GM23248 (cell line): ENCODE data around the gene KCNMA1. TPM values are rescaled to one million over a fixed set of nuclear protein-coding genes. Genes with fewer than 3 reads are reported as not detected.
A peak's percentile ranks its signal among the peaks of the same experiment; 100 is the strongest.

Experiments
- DNase-seq: peaks from one replicate; pipeline ENCODE4 v3.0.0-alpha.2; 2015
- H2AFZ ChIP-seq: fragments of 200-600 bp; sonication (generic); 2 replicates; pipeline ENCODE4 v1.6.1; 2016; ENCODE audit warnings: antibody characterized with exemption
- H3F3A ChIP-seq: fragments of 200-600 bp; sonication (generic); 2 replicates; pipeline ENCODE4 v1.6.1; 2016; ENCODE audit warnings: mild to moderate bottlenecking, antibody characterized with exemption, mixed run types; ENCODE audit not compliant: insufficient read depth
- H3K27ac ChIP-seq: fragments of 200-600 bp; sonication (generic); 2 replicates; pipeline ENCODE4 v1.5.1; 2016; ENCODE audit warnings: mild to moderate bottlenecking
- H3K27me3 ChIP-seq: fragments of 200-600 bp; sonication (generic); replicated peaks from 2 replicates; pipeline ENCODE4 v1.6.1; 2016; ENCODE audit warnings: mild to moderate bottlenecking; ENCODE audit not compliant: insufficient read depth
- H3K36me3 ChIP-seq: fragments of 200-600 bp; sonication (generic); 2 replicates; pipeline ENCODE4 v1.6.1; 2016; ENCODE audit warnings: low read depth, mild to moderate bottlenecking
- H3K4me1 ChIP-seq: fragments of 200-600 bp; sonication (generic); 2 replicates; pipeline ENCODE4 v1.6.1; 2016; ENCODE audit warnings: mild to moderate bottlenecking; ENCODE audit not compliant: insufficient read depth
- H3K4me2 ChIP-seq: fragments of 200-600 bp; sonication (generic); one replicate; pipeline ENCODE4 v1.6.1; 2016; ENCODE audit warnings: mild to moderate bottlenecking; ENCODE audit not compliant: unreplicated experiment
- H3K4me3 ChIP-seq: fragments of 200-600 bp; sonication (generic); 2 replicates; pipeline ENCODE4 v1.5.1; 2016; ENCODE audit warnings: mild to moderate bottlenecking
- H3K79me2 ChIP-seq: fragments of 200-600 bp; sonication (generic); 2 replicates; pipeline ENCODE4 v1.6.1; 2016; ENCODE audit warnings: mild to moderate bottlenecking; ENCODE audit not compliant: insufficient read depth
- H3K9ac ChIP-seq: fragments of 200-600 bp; sonication (generic); 2 replicates; pipeline ENCODE4 v1.6.1; 2016; ENCODE audit warnings: mild to moderate bottlenecking
- H3K9me2 ChIP-seq: fragments of 200-600 bp; sonication (generic); 2 replicates; pipeline ENCODE4 v1.6.1; 2016; ENCODE audit warnings: mixed run types, mild to moderate bottlenecking, moderate library complexity; ENCODE audit not compliant: insufficient read depth
- H3K9me3 ChIP-seq: fragments of 200-600 bp; sonication (generic); one replicate; pipeline ENCODE4 v1.6.1; 2017; ENCODE audit warnings: low read depth
- H4K20me1 ChIP-seq: fragments of 200-600 bp; sonication (generic); 2 replicates; pipeline ENCODE4 v1.6.0; 2016; ENCODE audit not compliant: insufficient read depth
- EZH2 ChIP-seq: fragments of 200-600 bp; sonication (generic); IDR thresholded peaks from 2 replicates; pipeline ENCODE4 v1.6.1; 2018; ENCODE audit warnings: antibody characterized with exemption, mild to moderate bottlenecking; ENCODE audit not compliant: insufficient read depth, poor library complexity, severe bottlenecking
- EZH2phosphoT487 ChIP-seq: fragments of 200-600 bp; sonication (generic); IDR thresholded peaks from 2 replicates; pipeline ENCODE4 v1.6.1; 2018; ENCODE audit warnings: antibody characterized with exemption, moderate library complexity, mild to moderate bottlenecking, low read depth; ENCODE audit not compliant: insufficient read depth
- WGBS, 2 experiments: methylation state at CpG; one replicate each; pipeline ENCODE4 v1.1.6; 2015 to 2017; ENCODE audit warnings: low lambda C conversion rate in 2 of 2, low coverage in 1 of 2; ENCODE audit errors: missing lambda C conversion rate in 2 of 2; 5-methylcytosine and 5-hydroxymethylcytosine counted together
- in situ Hi-C: fragments of 300-500 bp; cut with MboI; formaldehyde crosslinking; loops from 2 replicates; pipeline ENCODE4 v1.15.0; 2020
- polyA plus RNA-seq: library from polyadenylated mRNA; unstranded; fragments of >200 nt; fragmentation: Nextera tagmentation; extraction: Ambion mirVana; gene quantifications from 2 replicates; pipeline ENCODE4 v1.2.1, GENCODE V29; 2016
- total RNA-seq: library from RNA; depleted of rRNA; stranded (reverse); fragments of >200 nt; shearing (Covaris generic); gene quantifications from 2 replicates; pipeline ENCODE4 v1.2.3, GENCODE V29; 2014

The KCNMA1 gene
- total and polyA plus RNA-seq, 2 experiments from 2014 or later: 14.2 to 25.1 TPM

- no peaks in the 10 kb centered on the region for H3K27me3 ChIP-seq
- H3K9ac ChIP-seq: no peak overlapping the region
- TF ChIP-seq EZH2: no peak
- no peak for TF ChIP-seq EZH2phosphoT487
- H3K4me1 ChIP-seq: no peaks in the 10 kb centered on the region
- H3K27ac ChIP-seq: no peak overlapping the region
- in situ Hi-C loops: no loop called here
- no peak overlapping the region for H3K4me2 ChIP-seq
- 57 to 64% methylated on average over 13 of the region's 13 CpGs for WGBS, 2 experiments
- H3F3A ChIP-seq: no peaks in the 10 kb centered on the region
- no peaks in the 10 kb centered on the region for H3K9me3 ChIP-seq
- DNase-seq: peak; percentile 6
- H3K36me3 ChIP-seq: no peaks in the 10 kb centered on the region
- no peak overlapping the region for H3K4me3 ChIP-seq
- no peak overlapping the region for H2AFZ ChIP-seq
- H4K20me1 ChIP-seq: no peaks in the 10 kb centered on the region
- H3K9me2 ChIP-seq: no peaks in the 10 kb centered on the region
- H3K79me2 ChIP-seq: no peaks in the 10 kb centered on the region
These were observed 564.6 kb downstream of the KCNMA1 start for GRCh38 chr10:77072836-77073662.

GRCh38 chr10:77072361-77072835, 565.2 kb downstream of the KCNMA1 start:
- Histone ChIP-seq H3K9me3 (no peaks in the 10 kb centered on the region), H3F3A (no peaks in the 10 kb centered on the region), H3K36me3 (no peaks in the 10 kb centered on the region), H3K27me3 (no peaks in the 10 kb centered on the region), H3K9me2 (no peaks in the 10 kb centered on the region), H4K20me1 (no peaks in the 10 kb centered on the region), H3K27ac (no peak overlapping the region), H3K4me2 (no peak overlapping the region), H3K9ac (no peak overlapping the region), H2AFZ (no peak overlapping the region), H3K4me3 (no peak overlapping the region), H3K4me1 (no peaks in the 10 kb centered on the region), H3K79me2 (no peaks in the 10 kb centered on the region)
- WGBS, 2 experiments: 65 to 67% methylated on average over 10 of the region's 10 CpGs
- TF ChIP-seq EZH2phosphoT487: no peak
- TF ChIP-seq EZH2: no peak
- in situ Hi-C loops: no loop called here
- no peak for DNase-seq

GRCh38 chr10:77071956-77072355, 565.7 kb downstream of the KCNMA1 start:
- H3K4me3 ChIP-seq: no peak overlapping the region
- no peak overlapping the region for H2AFZ ChIP-seq
- H3K79me2 ChIP-seq: no peaks in the 10 kb centered on the region
- TF ChIP-seq EZH2: no peak
- no peak for TF ChIP-seq EZH2phosphoT487
- H3K27me3 ChIP-seq: no peaks in the 10 kb centered on the region
- no peaks in the 10 kb centered on the region for H4K20me1 ChIP-seq
- WGBS, 2 experiments: 43 to 54% methylated on average over 3 of the region's 3 CpGs
- no peak overlapping the region for H3K27ac ChIP-seq
- no peak for DNase-seq
- H3K4me1 ChIP-seq: no peaks in the 10 kb centered on the region
- in situ Hi-C loops: no loop called here
- H3K4me2 ChIP-seq: no peak overlapping the region
- H3F3A ChIP-seq: no peaks in the 10 kb centered on the region
- H3K9me3 ChIP-seq: no peaks in the 10 kb centered on the region
- H3K36me3 ChIP-seq: no peaks in the 10 kb centered on the region
- no peak overlapping the region for H3K9ac ChIP-seq
- no peaks in the 10 kb centered on the region for H3K9me2 ChIP-seq

- no peaks in the 10 kb centered on the region for H3K36me3 ChIP-seq
- no peak for DNase-seq
- no peak overlapping the region for H3K4me2 ChIP-seq
- H3K4me1 ChIP-seq: no peaks in the 10 kb centered on the region
- H3K9me3 ChIP-seq: no peaks in the 10 kb centered on the region
- no peak overlapping the region for H3K4me3 ChIP-seq
- no peaks in the 10 kb centered on the region for H3K79me2 ChIP-seq
- H3K9ac ChIP-seq: no peak overlapping the region
- 67 to 69% methylated on average over 4 of the region's 4 CpGs for WGBS, 2 experiments
- no peak overlapping the region for H3K27ac ChIP-seq
- H4K20me1 ChIP-seq: no peaks in the 10 kb centered on the region
- no peak overlapping the region for H2AFZ ChIP-seq
- H3F3A ChIP-seq: no peaks in the 10 kb centered on the region
- in situ Hi-C loops: no loop called here
- no peaks in the 10 kb centered on the region for H3K27me3 ChIP-seq
- no peaks in the 10 kb centered on the region for H3K9me2 ChIP-seq
- TF ChIP-seq EZH2 (no peak), EZH2phosphoT487 (no peak)
These were observed 566.6 kb downstream of the KCNMA1 start for GRCh38 chr10:77071001-77071511.
